8988T (cell line): ENCODE results near the gene RFX8.
"Not testable (repeated sequence)": the region's sequence is repeated elsewhere in the genome, so short reads cannot be mapped to it uniquely, and the experiment has no call there.

Experiments
- DNase-seq: peaks from one replicate; pipeline ENCODE4 v3.0.0; 2011

The RFX8 gene

GRCh38 chr2:101474731-101475384 lies at the start of gene RFX8:
Gene RFX8, minus strand, starts transcription at chr2:101475112. Its CDS starts 8,264 bp downstream, at chr2:101466848.
- no peak for DNase-seq

GRCh38 chr2:101521487-101521886 lies 46.6 kb upstream of the RFX8 start:
- no peak for DNase-seq

- no peak for DNase-seq
Measured at GRCh38 chr2:101520246-101520645, 45.3 kb upstream of the RFX8 start.

- DNase-seq = no peak
Measured at GRCh38 chr2:101518578-101519492, 43.9 kb upstream of the RFX8 start.

- DNase-seq = no peak
Measured at GRCh38 chr2:101517758-101518271, 42.9 kb upstream of the RFX8 start.

- DNase-seq = no peak
Measured at GRCh38 chr2:101516823-101517690, 42.1 kb upstream of the RFX8 start.

- no peak for DNase-seq
Measured at GRCh38 chr2:101516349-101516748, 41.4 kb upstream of the RFX8 start.

- no peak for DNase-seq
Measured at GRCh38 chr2:101515477-101515876, 40.6 kb upstream of the RFX8 start.

- no peak for DNase-seq
Measured at GRCh38 chr2:101512993-101513392, 38.1 kb upstream of the RFX8 start.

- no peak for DNase-seq
Measured at GRCh38 chr2:101511381-101511780, 36.5 kb upstream of the RFX8 start.

- no peak for DNase-seq
Measured at GRCh38 chr2:101509499-101510284, 34.8 kb upstream of the RFX8 start.

- no peak for DNase-seq
Measured at GRCh38 chr2:101508636-101509035, 33.7 kb upstream of the RFX8 start.

- DNase-seq = not testable (repeated sequence)
Measured at GRCh38 chr2:101505276-101505675, 30.4 kb upstream of the RFX8 start.

GRCh38 chr2:101504744-101505143 lies 29.8 kb upstream of the RFX8 start:
- DNase-seq = not testable (repeated sequence)

GRCh38 chr2:101502095-101502494 lies 27.2 kb upstream of the RFX8 start:
- no peak for DNase-seq

- no peak for DNase-seq
Measured at GRCh38 chr2:101501443-101501842, 26.5 kb upstream of the RFX8 start.

GRCh38 chr2:101500860-101501259 lies 25.9 kb upstream of the RFX8 start:
- DNase-seq = no peak

GRCh38 chr2:101500180-101500579 lies 25.3 kb upstream of the RFX8 start:
- no peak for DNase-seq

GRCh38 chr2:101496279-101496678 lies 21.4 kb upstream of the RFX8 start:
- no peak for DNase-seq

- DNase-seq = no peak
Measured at GRCh38 chr2:101492936-101493473, 18.1 kb upstream of the RFX8 start.

GRCh38 chr2:101486994-101487393 lies 12.1 kb upstream of the RFX8 start:
- no peak for DNase-seq

- no peak for DNase-seq
Measured at GRCh38 chr2:101486258-101486701, 11.4 kb upstream of the RFX8 start.
